Astrocyte of the spinal cord (primary cell): ENCODE measurements around the gene UHMK1.
A peak's percentile ranks its signal among the peaks of the same experiment; 100 is the strongest.

Source experiments
- DNase-seq: peaks from one replicate; pipeline ENCODE4 v3.0.0; 2011; ENCODE audit warnings: low read depth, low spot score
- H3K4me3 ChIP-seq: 2 replicates; pipeline ENCODE4 v1.5.1; 2011; ENCODE audit warnings: low read depth, mild to moderate bottlenecking, low read length, moderate library complexity
- CTCF ChIP-seq: IDR thresholded peaks from 2 replicates; pipeline ENCODE4 v1.5.1; 2012; ENCODE audit warnings: low read depth, mild to moderate bottlenecking, low read length, inconsistent platforms
- in situ Hi-C: cut with HindIII; loops from 2 replicates; pipeline ENCODE4 v1.10.0; 2017; ENCODE audit warnings: low sequenced_read_pairs

Gene UHMK1

DNA sequence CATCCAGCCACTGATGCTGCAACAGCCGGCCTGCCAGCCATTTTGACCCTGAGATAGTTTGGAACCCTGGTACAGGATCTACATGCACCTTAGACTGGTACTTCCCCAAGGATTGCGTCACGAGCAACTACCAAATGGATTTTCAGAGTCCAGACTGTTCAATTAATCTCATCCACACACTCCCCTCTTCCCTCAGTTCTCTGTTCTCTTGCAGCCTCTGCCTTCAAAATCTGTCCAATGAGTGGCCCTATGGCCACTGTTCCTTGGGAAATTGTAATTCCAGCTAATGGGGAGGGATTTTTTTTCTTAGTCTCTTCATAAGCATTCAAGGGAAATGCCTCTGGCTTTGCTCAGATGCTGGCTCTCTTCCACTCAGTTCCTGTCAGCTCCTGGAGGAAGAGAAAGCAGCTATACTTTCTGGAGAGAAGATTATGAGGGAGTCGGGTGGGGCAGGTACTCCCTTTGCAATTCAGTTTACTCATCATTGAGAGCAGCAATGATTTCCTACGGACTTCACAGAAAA, 44.1 kb downstream of the UHMK1 start:
- DNase-seq = peak; percentile 97
- in situ Hi-C loops = no loop called here
- no peak overlapping the region for H3K4me3 ChIP-seq
- TF ChIP-seq CTCF = no peak

GRCh38 chr1:162543228-162543627, 45.6 kb downstream of the UHMK1 start:
- TF ChIP-seq CTCF = no peak
- in situ Hi-C loops = no loop called here

GRCh38 chr1:162548170-162548569, 50.6 kb downstream of the UHMK1 start:
- no peak overlapping the region for H3K4me3 ChIP-seq
- in situ Hi-C loops = no loop called here
- peak; percentile 44 for DNase-seq

More at GRCh38 chr1:162543228-162543627, 45.6 kb downstream of the UHMK1 start:
- DNase-seq = no peak
- H3K4me3 ChIP-seq = no peak overlapping the region

GRCh38 chr1:162549001-162549400, 51.4 kb downstream of the UHMK1 start:
- DNase-seq = no peak
- in situ Hi-C loops = no loop called here
- TF ChIP-seq CTCF = no peak
- H3K4me3 ChIP-seq = no peak overlapping the region

More at GRCh38 chr1:162548170-162548569, 50.6 kb downstream of the UHMK1 start:
- no peak for TF ChIP-seq CTCF

- DNase-seq = no peak
- TF ChIP-seq CTCF = no peak
- in situ Hi-C loops = no loop called here
- no peak overlapping the region for H3K4me3 ChIP-seq
Observed at GRCh38 chr1:162550925-162551324, 53.3 kb downstream of the UHMK1 start.

GRCh38 chr1:162551969-162552683, 54.5 kb downstream of the UHMK1 start:
- in situ Hi-C loops = no loop called here
- H3K4me3 ChIP-seq = no peak overlapping the region
- DNase-seq = no peak
- TF ChIP-seq CTCF = no peak
